Right renal cortex interstitium (tissue), 3 donors: ENCODE data around the gene ADAMTS2. TPM values are rescaled to one million over a fixed set of nuclear protein-coding genes. Genes with fewer than 3 reads are reported as not detected.

Experiments
- DNase-seq, 3 donors: peaks; one replicate each; pipeline ENCODE4 v3.0.0-alpha.2; 2013; ENCODE audit warnings: low read depth in 3 of 3, low spot score in 2 of 3
- polyA plus RNA-seq, 3 donors: library from polyadenylated mRNA; unstranded; fragments of 120-200 nt; gene quantifications; one replicate each; pipeline ENCODE4 v1.2.1, GENCODE V29; 2013; ENCODE audit not compliant: insufficient read length in 3 of 3

The ADAMTS2 gene
- polyA plus RNA-seq, 3 donors = 9.4 to 9.6 (median 9.4) TPM

GRCh38 chr5:179301376-179301775 lies 43.9 kb downstream of the ADAMTS2 start:
- no peak for DNase-seq

DNA sequence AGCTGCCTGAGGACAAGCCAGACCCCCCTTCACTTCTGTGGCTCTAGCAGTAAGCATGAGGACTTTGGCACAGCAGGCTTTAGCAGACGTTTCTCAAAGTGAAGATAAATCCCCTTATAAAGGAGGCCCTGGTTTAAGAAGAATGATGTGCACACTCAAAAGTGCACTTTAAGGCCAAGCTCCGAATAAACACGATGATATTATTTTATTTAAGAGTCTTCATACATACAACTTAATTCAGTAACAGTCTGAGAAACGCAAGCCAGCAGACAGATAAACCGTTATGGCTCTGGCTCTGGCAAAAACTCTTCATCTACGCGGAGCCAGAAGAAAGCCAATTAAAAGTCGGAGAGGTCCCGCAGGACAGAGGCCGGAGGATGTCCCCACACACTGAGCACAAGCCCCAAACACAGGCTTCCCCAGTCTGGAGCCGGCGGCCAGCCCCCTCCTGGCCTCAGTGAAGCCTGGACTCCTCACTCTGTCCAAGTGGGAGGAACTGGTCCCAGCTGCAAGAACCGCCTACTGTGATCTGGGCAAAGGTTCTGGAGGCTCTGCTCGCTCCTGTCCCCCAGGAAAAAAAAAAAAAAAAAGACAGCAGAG lies 44.6 kb downstream of the ADAMTS2 start:
- no peak for DNase-seq

DNA sequence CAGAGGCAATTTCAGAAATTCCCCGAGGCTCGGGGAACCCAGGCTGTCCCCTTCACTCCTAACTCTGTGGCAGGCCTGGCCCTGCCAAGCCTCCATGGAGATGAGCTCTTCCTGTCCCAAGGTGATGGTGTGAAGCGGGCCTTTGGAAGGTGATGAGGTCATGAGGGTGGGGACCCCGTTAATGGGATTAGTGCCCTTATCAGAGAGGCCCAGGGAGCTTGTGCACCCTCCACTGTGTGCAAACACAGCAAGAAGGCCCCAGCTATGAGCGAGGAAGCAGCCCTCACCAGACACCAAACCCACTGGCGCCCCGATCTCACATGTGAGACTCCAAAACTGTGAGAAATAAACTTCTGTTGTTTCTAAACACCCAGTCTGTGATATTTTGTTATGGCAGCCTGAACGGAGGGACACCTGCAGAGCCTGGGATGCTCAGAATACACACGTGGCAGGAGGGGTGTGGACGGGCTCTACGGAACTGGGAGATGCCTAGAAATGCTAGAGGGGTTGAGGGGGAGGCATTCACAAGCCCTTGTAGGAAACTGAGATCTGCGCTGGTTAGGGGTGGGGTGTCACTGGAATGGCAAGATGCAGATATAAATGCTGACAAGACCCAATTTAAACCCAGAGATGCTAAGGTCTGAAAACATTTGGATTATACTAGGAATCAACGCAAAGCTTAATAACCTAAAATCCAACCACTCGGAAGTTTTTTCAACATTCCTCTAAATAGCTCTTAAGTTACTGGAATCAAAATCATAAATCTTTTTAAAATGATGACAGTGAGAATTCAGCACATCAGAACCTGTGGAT lies 46.9 kb downstream of the ADAMTS2 start:
- DNase-seq = no peak

- DNase-seq = no peak
These were observed 47.6 kb downstream of the ADAMTS2 start for GRCh38 chr5:179297486-179298180.

DNA sequence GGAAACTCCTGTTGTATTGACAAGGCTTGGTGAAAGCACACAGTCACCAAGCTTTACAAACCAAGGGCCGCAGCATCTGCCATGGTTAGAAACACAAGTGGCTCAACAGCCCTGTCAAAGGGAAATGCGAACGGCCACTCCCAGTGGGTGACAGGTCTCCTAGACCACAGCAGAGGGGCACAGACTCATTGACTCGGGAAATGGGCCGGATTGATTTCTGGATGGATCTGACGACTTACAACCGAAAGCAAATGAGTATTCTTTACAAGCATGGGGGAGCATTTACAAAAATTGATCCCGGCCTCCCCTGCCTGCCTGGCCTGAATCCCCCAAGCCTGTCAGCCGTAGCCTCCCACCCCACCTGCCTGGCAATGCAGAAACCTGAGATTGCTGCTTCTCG lies 48.2 kb downstream of the ADAMTS2 start:
- no peak for DNase-seq

GRCh38 chr5:179296150-179296821 lies 49.0 kb downstream of the ADAMTS2 start:
- no peak for DNase-seq

GRCh38 chr5:179295778-179296149 lies 49.5 kb downstream of the ADAMTS2 start:
- DNase-seq = no peak

GRCh38 chr5:179294891-179295777 lies 50.1 kb downstream of the ADAMTS2 start:
- DNase-seq = no peak

GRCh38 chr5:179294131-179294780 lies 51.0 kb downstream of the ADAMTS2 start:
- no peak for DNase-seq

DNA sequence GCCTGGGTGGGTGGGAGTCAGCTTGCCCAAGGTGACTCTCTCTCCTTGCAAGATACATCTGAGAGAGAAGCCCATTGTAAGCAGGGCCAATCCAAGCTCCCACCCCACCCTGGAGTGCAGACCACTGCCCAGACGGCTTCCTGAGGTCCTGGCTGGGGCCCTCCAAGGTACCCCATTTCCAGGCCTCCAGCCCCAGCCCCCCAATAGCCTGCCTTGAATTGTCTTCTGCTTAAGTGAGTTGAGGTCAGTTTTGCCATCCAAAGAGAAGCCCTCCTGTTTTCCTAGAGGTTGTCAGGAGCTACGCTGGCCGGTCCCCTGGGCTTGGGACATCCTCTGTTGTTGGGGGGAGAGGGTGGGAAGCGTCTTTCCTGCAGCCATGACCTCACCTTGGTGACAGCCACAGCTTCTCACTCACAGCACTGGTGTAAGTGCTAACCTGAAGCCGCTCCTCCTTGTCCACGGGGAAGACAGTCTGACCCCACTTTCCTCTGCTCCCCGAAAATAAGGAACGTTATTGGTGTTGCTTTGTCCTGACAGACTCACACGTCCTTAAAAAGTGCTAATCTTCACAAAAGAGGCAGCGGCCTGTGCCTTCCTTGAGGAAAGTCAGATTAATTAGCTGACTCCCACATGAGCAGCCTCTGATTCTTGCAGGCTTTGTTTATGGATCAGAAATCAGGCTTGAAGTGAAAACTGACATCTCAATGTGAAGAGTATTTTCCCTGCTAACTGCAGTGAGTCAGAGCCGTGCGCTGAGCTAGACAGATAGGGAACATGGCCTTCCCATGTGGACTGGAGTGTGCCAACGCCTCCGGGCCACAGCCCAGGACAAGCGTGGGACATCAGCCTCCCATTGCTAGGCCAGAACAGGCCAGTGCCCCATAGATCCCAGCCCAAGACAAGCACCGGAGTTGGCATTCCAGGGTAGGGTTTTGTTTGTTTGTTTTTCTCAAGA lies 52.3 kb downstream of the ADAMTS2 start:
- DNase-seq = no peak

- no peak for DNase-seq
These were observed 53.1 kb downstream of the ADAMTS2 start for GRCh38 chr5:179292202-179292601.

- DNase-seq = no peak
These were observed 54.4 kb downstream of the ADAMTS2 start for GRCh38 chr5:179290681-179291540.

GRCh38 chr5:179289756-179290385 lies 55.4 kb downstream of the ADAMTS2 start:
- DNase-seq = no peak

DNA sequence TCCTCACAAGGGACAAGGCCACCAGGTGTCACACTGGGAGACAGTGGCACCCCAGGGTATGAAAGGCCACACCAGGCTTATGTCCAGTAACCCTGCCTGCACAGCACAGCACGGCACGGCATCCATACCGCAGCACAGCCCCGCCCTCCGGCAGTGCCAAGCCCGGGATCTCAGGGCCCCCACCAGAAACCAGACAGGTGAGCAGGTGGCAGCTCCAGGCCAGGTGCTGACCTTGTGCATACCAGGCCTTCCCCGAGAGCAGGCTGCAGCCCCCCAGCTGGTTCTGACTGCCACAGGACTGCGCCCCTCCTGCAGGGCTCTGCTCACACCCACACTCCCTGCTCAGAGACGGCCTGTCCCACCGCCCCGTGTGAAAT lies 56.5 kb downstream of the ADAMTS2 start:
- no peak for DNase-seq

DNA sequence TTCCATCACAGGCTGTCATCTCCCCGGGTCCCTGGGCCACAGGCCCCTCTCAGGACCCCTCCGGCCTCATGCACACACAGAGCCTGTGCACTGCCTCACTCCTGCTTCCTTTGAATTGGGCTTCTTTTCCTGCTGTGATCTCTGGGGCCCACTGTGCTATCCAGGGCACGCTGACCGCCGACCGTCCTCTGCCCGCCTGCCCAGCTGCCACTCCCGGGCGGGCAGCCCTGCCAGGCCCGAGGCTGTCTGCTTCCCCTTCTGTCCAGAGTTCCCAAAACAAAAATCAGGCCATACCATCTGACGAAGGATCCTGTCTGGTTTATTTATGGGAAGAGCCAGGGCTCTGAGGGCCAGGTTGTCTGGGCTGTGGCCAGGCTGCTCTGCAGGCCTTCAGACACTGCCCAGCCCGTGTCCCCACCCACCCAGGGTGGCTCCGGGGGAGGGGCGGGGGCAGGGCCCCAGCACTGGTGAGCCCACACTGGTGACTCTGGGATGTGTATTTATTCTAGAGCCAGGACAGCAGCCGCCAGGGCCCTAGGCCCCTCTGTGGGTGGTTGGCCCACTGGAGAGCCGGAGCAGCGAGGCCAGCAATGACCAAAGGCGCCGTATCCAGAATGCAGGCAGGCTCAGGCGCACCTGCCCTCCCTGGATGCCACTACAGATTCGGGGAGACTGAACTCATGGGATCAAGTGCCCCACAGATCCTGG lies 57.0 kb downstream of the ADAMTS2 start:
- DNase-seq = no peak

- DNase-seq = no peak
These were observed 57.6 kb downstream of the ADAMTS2 start for GRCh38 chr5:179287631-179288030.

DNA sequence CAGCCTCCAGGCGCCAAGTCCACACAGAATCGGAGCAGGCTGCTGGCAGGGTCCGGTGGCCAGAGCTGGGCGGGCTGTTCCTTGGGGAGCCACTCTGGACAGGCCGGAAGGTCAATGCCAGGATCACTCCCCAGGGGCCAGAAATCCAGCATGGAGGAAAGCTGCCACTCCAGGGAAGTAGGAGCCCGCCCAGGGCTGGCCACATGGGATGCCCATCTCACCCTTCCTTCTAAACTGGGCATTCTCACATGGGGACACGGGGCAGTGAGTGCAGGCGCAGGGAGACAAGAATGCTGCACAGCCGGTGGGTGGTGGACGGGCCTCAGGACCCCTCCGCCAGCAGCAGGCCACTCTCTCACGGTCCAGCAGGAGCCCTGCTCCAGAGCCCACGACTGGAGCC lies 58.2 kb downstream of the ADAMTS2 start:
- DNase-seq = no peak
